Ovary (tissue), 9 donors: ENCODE measurements around the gene CMIP. TPM values are rescaled to one million over a fixed set of nuclear protein-coding genes. Genes with fewer than 3 reads are reported as not detected.

Source experiments
- DNase-seq, 5 donors: peaks; one replicate each; pipeline ENCODE4 v3.0.0-alpha.2; 2019 to 2020
- H3K27ac ChIP-seq, 2 donors: fragments of 200-600 bp; one replicate each; pipeline versions ENCODE4 v1.5.1 to v1.8.0; 2019 to 2022
- H3K27me3 ChIP-seq: fragments of 200-600 bp; one replicate; pipeline ENCODE4 v1.8.0; 2022
- H3K36me3 ChIP-seq: fragments of 200-600 bp; sonication (generic); one replicate; pipeline ENCODE4 v1.5.1; 2019
- H3K4me1 ChIP-seq: one replicate; pipeline ENCODE4 v1.8.1; 2013; ENCODE audit warnings: mild to moderate bottlenecking, moderate library complexity; ENCODE audit not compliant: insufficient read depth
- H3K4me3 ChIP-seq: fragments of 200-600 bp; sonication (generic); one replicate; pipeline ENCODE4 v1.5.1; 2017
- H3K9me3 ChIP-seq, 2 donors: fragments of 200-600 bp in 1 of 2; sonication (generic) in 1 of 2; one replicate each; pipeline versions ENCODE4 v1.5.1 to v1.8.1; 2013 to 2019; ENCODE audit warnings: mild to moderate bottlenecking in 1 of 2, moderate library complexity in 1 of 2
- EP300 ChIP-seq: sonication (generic); formaldehyde crosslinking; IDR thresholded peaks from one replicate; pipeline ENCODE4 v1.6.1; 2017; ENCODE audit warnings: antibody characterized with exemption
- POLR2A ChIP-seq: fragments of 450-650 bp; IDR thresholded peaks from one replicate; pipeline ENCODE4 v1.6.1; 2017; ENCODE audit warnings: antibody characterized with exemption, mild to moderate bottlenecking, moderate library complexity
- WGBS, 3 donors: extraction: QIAGEN DNeasy Blood & Tissue Kit in 1 of 3; methylation state at CpG; one replicate each; pipeline versions ENCODE4 v1.1.5 to v1.1.7; 2013 to 2017; 5-methylcytosine and 5-hydroxymethylcytosine counted together
- intact Hi-C, 4 donors: fragments of 100-400 bp; cut with DNase I; formaldehyde crosslinking; loops; one replicate each; pipeline versions ENCODE4 v1.11.0 to v1.15.1; 2022 to 2023
- polyA plus RNA-seq, 2 donors: library from polyadenylated mRNA; stranded (reverse); fragments of 200-250 nt in 1 of 2; fragments of 350-450 nt in 1 of 2; fragmentation: Illumina TruSeq in 1 of 2; extraction: RNeasy Lipid Tissue Mini Kit (QIAGEN cat#74804) in 1 of 2; gene quantifications; one replicate each; pipeline ENCODE4 v1.2.3, GENCODE V29; 2013 to 2014
- total RNA-seq, 7 donors: library from RNA; depleted of rRNA in 2 of 7; stranded (reverse); fragments of >200 nt in 2 of 7; fragmentation: NEBNext Ultra II Directional in 3 of 7; extraction: Animal tissue kit (Norgen Biotek cat#: 25700) in 3 of 7; gene quantifications; one replicate each; pipeline versions ENCODE4 v1.1.0 to v1.2.4, GENCODE V29; 2016 to 2023
- TF ChIP-seq, protein P1 (sequence below), 3 donors: fragments of 450-650 bp in 2 of 3; fragments of 200-600 bp in 1 of 3; IDR thresholded peaks; one replicate each; pipeline versions ENCODE4 v1.5.1 to v1.8.0; 2016 to 2022; ENCODE audit warnings: antibody characterized with exemption in 3 of 3, mild to moderate bottlenecking in 1 of 3
- donor health status: DM: no; HTN: no; CAD: no; lungs with moderate emphysema.
- donor health status: DM: no; HTN: no; CAD: no.
- donor health status: Bipolar disorder and iron deficiency.
- donor health status: DM: yes; HTN: yes; CAD: no.
- donor health status: DM: no; HTN: no; CAD: no.
- donor health status: DM: yes; HTN: yes; CAD: no.

Gene CMIP
- total and polyA plus RNA-seq, 9 donors, result 19.4 to 68.2 (median 38.7) TPM

DNA sequence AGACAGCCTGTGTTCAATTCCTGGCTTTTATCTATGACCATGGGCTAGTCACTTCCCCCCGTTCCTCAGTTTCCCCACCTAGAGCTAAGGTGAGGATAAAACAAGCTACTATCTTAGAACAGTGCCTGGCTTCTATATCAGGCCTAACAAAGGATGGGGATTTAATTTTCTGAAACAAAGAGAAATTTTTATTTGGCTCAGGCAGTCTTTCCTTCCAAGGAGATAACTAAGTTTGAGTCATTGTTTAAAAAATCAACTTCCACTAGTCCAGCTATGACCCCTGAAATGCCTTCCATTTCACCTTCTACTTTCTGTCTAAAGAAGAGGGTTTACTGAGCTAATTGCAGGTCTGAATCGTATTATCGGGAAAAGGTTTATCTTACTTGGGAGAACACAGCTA is 99.0 kb downstream of the CMIP start:
- no peak overlapping the region for H3K4me3 ChIP-seq
- no peak overlapping the region for H3K27ac ChIP-seq
- no peaks in the 10 kb centered on the region for H3K9me3 ChIP-seq
- intact Hi-C loops, result loop anchor here in 1 of 4 donors (10.0 kb wide), 1 partner anchor 161 kb away; no protein-coding TSS in a partner anchor
- no peak for DNase-seq
- H3K36me3 ChIP-seq, result no peaks in the 10 kb centered on the region
- H3K4me1 ChIP-seq, result peaks cover 26% of the 10 kb centered on the region
- no peak for TF ChIP-seq EP300
- TF ChIP-seq POLR2A, result no peak
- TF ChIP-seq, protein P1, sequence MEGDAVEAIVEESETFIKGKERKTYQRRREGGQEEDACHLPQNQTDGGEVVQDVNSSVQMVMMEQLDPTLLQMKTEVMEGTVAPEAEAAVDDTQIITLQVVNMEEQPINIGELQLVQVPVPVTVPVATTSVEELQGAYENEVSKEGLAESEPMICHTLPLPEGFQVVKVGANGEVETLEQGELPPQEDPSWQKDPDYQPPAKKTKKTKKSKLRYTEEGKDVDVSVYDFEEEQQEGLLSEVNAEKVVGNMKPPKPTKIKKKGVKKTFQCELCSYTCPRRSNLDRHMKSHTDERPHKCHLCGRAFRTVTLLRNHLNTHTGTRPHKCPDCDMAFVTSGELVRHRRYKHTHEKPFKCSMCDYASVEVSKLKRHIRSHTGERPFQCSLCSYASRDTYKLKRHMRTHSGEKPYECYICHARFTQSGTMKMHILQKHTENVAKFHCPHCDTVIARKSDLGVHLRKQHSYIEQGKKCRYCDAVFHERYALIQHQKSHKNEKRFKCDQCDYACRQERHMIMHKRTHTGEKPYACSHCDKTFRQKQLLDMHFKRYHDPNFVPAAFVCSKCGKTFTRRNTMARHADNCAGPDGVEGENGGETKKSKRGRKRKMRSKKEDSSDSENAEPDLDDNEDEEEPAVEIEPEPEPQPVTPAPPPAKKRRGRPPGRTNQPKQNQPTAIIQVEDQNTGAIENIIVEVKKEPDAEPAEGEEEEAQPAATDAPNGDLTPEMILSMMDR (IDR thresholded peaks at IDR 0.05), result no peak
- no peaks in the 10 kb centered on the region for H3K27me3 ChIP-seq
- 20 to 40% (median 26%) methylated on average over 3 of the region's 3 CpGs for WGBS, 3 donors

DNA sequence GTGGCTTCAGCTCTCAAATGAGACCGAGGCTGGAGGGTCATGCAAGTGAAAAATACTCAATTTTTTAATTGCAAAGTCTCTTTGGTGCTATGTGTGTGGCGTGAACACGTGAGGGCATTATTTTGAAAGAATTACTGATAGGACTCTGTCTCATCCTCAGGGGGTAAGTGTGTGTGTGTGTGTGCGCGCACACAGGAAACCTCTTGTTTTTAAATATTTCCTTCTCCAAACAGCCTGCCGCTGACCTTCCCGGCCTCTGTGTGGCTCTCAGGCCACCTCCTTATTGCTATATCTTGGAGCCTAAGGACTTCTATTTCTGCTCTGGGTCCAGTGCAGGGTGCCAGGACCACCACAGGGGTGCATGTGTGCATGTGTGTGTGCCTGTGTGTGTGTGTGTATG is 99.7 kb downstream of the CMIP start:
- no peak for TF ChIP-seq POLR2A
- TF ChIP-seq EP300, result no peak
- TF ChIP-seq, protein P1 (IDR thresholded peaks at IDR 0.05), result no peak
- intact Hi-C loops, result loop anchor here in 1 of 4 donors (10.0 kb wide), 1 partner anchor 161 kb away; no protein-coding TSS in a partner anchor
- DNase-seq, result no peak
- no peak overlapping the region for H3K27ac ChIP-seq
- 64 to 84% (median 80%) methylated on average over 7 of the region's 7 CpGs for WGBS, 3 donors
- no peaks in the 10 kb centered on the region for H3K27me3 ChIP-seq
- H3K4me1 ChIP-seq, result peaks cover 23% of the 10 kb centered on the region
- no peak overlapping the region for H3K4me3 ChIP-seq
- H3K9me3 ChIP-seq, result no peaks in the 10 kb centered on the region
- no peaks in the 10 kb centered on the region for H3K36me3 ChIP-seq

DNA sequence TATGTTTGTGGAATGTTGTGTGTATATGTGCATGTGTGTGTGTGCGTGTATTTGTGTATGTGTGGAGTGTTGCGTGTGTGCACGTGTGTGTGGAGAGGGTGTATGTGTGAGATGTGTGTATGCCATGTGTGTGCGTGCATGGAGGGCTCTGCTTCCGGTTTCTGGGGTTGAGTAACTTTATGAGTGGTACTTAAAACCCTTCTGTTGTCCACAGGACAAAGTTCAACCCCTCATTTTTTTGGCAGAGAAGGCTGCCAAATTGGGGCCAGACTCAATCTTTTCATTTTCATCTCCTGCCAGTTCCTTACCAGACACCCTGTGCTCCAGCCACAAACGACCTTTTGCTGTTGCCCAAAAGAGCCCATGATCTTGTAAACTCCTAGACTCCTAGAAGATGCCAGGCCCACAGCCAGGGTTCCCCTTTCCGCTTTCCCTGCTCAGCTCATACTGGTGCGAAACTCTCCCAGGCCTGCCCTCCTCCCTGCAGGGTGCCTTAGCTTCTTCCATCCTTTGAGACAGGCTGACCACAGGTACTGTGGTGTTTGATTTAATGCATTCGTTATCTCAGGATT is 100.2 kb downstream of the CMIP start:
- 84 to 86% (median 85%) methylated on average over 9 of the region's 9 CpGs for WGBS, 3 donors
- Histone ChIP-seq H3K4me1 (peaks cover 20% of the 10 kb centered on the region), H3K27ac (no peak overlapping the region), H3K9me3 (no peaks in the 10 kb centered on the region), H3K4me3 (no peak overlapping the region), H3K36me3 (no peaks in the 10 kb centered on the region), H3K27me3 (no peaks in the 10 kb centered on the region)
- no peak for TF ChIP-seq EP300
- TF ChIP-seq, protein P1 (IDR thresholded peaks at IDR 0.05), result no peak
- no peak for TF ChIP-seq POLR2A
- DNase-seq, result no peak
- intact Hi-C loops, result loop anchor here in 1 of 4 donors (10.0 kb wide), 1 partner anchor 160 kb away; no protein-coding TSS in a partner anchor

DNA sequence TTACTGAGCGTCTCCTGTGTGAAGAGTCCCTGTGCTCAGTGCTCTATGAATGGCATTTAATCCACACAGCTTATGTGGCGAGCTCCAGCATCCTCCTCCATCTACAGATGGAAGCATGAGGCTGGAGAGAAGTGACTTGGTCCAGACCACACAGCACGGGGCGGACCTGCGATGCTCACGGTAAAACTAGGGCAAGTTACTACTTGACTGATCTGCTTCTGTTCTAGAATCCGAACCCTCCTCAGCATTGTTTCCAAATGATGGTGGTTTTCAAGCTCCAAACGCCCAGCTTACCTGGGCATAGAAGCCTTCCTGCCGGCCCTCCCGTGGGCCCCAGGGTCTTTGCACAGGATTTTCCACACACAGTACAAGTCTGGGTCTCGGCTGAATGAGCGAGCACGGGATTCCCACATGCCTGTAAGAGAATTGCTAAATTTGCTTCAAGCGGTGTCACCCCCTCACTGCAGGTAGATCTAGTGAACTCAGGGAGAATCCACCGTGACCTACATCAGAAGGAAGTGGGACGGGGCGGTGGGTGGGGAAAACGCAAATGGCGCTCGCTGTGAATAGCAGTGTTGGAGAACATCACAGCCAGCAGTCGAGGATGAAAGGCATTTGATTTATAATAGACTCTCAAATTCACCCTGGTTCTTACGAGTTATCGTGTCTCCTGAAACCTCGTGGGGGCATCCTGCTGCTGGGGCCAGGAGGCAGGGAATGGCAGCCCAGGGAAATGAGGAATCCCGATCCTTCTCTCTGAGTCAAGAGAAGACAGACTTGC is 101.1 kb downstream of the CMIP start:
- peaks cover 20% of the 10 kb centered on the region for H3K4me1 ChIP-seq
- H3K9me3 ChIP-seq, result no peaks in the 10 kb centered on the region
- H3K36me3 ChIP-seq, result no peaks in the 10 kb centered on the region
- DNase-seq, result no peak
- no peak overlapping the region for H3K4me3 ChIP-seq
- 93 to 95% (median 95%) methylated on average over 25 of the region's 25 CpGs for WGBS, 3 donors
- TF ChIP-seq, protein P1 (IDR thresholded peaks at IDR 0.05), result no peak
- TF ChIP-seq POLR2A (no peak), EP300 (no peak)
- no peaks in the 10 kb centered on the region for H3K27me3 ChIP-seq
- intact Hi-C loops, result loop anchor here in 1 of 4 donors (10.0 kb wide), 1 partner anchor 159 kb away; no protein-coding TSS in a partner anchor
- H3K27ac ChIP-seq, result no peak overlapping the region
